GM20000 (cell line): ENCODE data around the gene PDIA2.

ENCODE experiments used
- DNase-seq: peaks from one replicate; pipeline ENCODE4 v3.0.0; 2012; ENCODE audit warnings: low spot score
- CTCF ChIP-seq: IDR thresholded peaks from 2 replicates; pipeline ENCODE4 v1.5.1; 2012; ENCODE audit warnings: mild to moderate bottlenecking, control low read depth; ENCODE audit errors: extremely low read depth, missing control alignments

Gene PDIA2

GRCh38 chr16:278863-279366 lies 4.0 kb upstream of the PDIA2 start:
- no peak for DNase-seq
- TF ChIP-seq CTCF = no peak

GRCh38 chr16:279531-279930 lies 3.4 kb upstream of the PDIA2 start:
- no peak for DNase-seq
- TF ChIP-seq CTCF = no peak

GRCh38 chr16:280005-280460 lies 2.9 kb upstream of the PDIA2 start:
- no peak for DNase-seq
- TF ChIP-seq CTCF = no peak

- no peak for TF ChIP-seq CTCF
- no peak for DNase-seq
Measured at GRCh38 chr16:280552-280951, 2.4 kb upstream of the PDIA2 start, which contains the start of gene ARHGDIG. TSS of gene ARHGDIG (plus strand) at chr16:280591. CDS start at chr16:280681, 90 bp downstream.

GRCh38 chr16:280991-281659 lies 1.8 kb upstream of the PDIA2 start:
- TF ChIP-seq CTCF = no peak

GRCh38 chr16:281660-282255 lies 1.2 kb upstream of the PDIA2 start:
- no peak for TF ChIP-seq CTCF
- no peak for DNase-seq

More at GRCh38 chr16:280991-281659, 1.8 kb upstream of the PDIA2 start:
- DNase-seq = no peak

GRCh38 chr16:282491-282890 lies 473 bp upstream of the PDIA2 start:
- no peak for TF ChIP-seq CTCF
- no peak for DNase-seq
